ENCODE data around the gene PPP6R1. TPM values are rescaled to one million over a fixed set of nuclear protein-coding genes. Genes with fewer than 3 reads are reported as not detected.

The PPP6R1 gene
- total RNA-seq, 4 donors from 2014 or later, result 14.6 to 47.9 (median 39.6) TPM

DNA sequence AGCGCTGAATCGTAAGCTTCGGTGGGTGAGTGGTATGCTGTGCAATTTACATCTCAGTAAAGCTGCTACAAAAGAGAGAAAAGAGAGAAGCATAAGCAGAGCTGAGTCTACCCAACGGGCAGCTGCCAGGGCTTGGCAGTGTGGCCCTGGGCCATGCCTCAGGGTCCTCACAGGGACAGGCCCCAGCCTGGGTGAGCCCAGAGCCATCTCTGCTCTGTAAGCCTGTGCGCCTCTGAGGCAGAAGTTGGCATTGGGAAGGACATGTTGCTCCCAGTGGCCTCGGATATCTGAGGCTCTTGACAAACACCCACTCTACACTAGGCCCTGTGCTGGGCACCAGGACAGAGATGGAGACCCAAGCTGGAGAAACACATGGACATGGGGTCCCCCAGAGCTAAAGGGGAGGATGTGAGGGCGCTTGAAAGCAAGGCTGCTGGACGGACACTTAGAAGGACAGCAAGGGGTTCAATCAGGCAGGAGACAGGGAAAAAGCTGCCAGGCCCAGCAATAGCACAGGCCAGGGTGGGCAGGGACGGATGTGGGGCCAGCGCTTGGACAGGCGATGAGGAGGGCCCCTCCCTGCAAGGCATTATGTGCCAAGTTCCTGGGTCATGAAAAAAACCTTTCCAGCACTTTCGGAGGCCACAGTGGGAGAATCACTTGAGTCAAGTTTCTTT lies 14.7 kb downstream of the PPP6R1 start:
- H3K36me3 ChIP-seq, result peaks cover 3 to 76% of the 10 kb centered on the region in 2 donors
- no peaks in the 10 kb centered on the region for H3K4me1 ChIP-seq
- in situ Hi-C loops (cut with MboI; ENCODE audit: low sequenced_read_pairs in 4 of 4) (no loop called here), intact Hi-C loops (cut with DNase I; ENCODE audit: low total_unique reads) (no loop called here)
- DNase-seq (no peak), ATAC-seq (no peak)
- no peaks in the 10 kb centered on the region for H3K9me3 ChIP-seq
- H3K27ac ChIP-seq, result no peak overlapping the region
- H3K27me3 ChIP-seq, result no peaks in the 10 kb centered on the region
- H3K4me3 ChIP-seq, result no peak overlapping the region
- TF ChIP-seq, protein P1, sequence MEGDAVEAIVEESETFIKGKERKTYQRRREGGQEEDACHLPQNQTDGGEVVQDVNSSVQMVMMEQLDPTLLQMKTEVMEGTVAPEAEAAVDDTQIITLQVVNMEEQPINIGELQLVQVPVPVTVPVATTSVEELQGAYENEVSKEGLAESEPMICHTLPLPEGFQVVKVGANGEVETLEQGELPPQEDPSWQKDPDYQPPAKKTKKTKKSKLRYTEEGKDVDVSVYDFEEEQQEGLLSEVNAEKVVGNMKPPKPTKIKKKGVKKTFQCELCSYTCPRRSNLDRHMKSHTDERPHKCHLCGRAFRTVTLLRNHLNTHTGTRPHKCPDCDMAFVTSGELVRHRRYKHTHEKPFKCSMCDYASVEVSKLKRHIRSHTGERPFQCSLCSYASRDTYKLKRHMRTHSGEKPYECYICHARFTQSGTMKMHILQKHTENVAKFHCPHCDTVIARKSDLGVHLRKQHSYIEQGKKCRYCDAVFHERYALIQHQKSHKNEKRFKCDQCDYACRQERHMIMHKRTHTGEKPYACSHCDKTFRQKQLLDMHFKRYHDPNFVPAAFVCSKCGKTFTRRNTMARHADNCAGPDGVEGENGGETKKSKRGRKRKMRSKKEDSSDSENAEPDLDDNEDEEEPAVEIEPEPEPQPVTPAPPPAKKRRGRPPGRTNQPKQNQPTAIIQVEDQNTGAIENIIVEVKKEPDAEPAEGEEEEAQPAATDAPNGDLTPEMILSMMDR (IDR thresholded peaks at IDR 0.05 in 4 of 5, conservative IDR thresholded peaks at IDR 0.05 in 1 of 5), result no peak
- no peak for TF ChIP-seq POLR2A (IDR thresholded peaks at IDR 0.05)

DNA sequence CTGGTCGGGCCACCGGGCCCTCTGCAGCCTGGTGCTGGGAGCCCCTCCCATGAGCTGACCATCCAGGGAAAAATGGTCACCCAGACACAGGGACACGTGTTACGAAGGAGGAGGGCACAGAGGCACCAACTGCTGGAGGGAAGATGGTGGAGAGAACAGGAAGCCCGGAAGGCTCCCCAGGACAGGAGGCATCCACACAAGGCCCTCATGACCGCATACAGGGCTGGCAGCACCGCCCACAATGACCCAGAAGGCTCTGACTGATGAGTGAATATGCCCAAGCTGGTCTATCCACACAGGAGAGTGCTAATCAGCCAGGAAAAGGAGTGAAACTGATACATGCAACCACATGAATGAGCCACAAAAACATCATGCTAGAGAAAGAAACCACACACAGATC lies 16.3 kb downstream of the PPP6R1 start:
- TF ChIP-seq, protein P1 (IDR thresholded peaks at IDR 0.05 in 4 of 5, conservative IDR thresholded peaks at IDR 0.05 in 1 of 5), result no peak
- TF ChIP-seq POLR2A (IDR thresholded peaks at IDR 0.05), result no peak
- no peaks in the 10 kb centered on the region for H3K4me1 ChIP-seq
- intact Hi-C loops (cut with DNase I; ENCODE audit: low total_unique reads), result no loop called here
- peaks cover 3 to 93% of the 10 kb centered on the region in 2 donors for H3K36me3 ChIP-seq
- H3K27me3 ChIP-seq, result no peaks in the 10 kb centered on the region
- ATAC-seq (no peak), DNase-seq (no peak)
- H3K27ac ChIP-seq, result no peak overlapping the region
- in situ Hi-C loops (cut with MboI; ENCODE audit: low sequenced_read_pairs in 4 of 4), result no loop called here
- H3K4me3 ChIP-seq, result no peak overlapping the region
- H3K9me3 ChIP-seq, result no peaks in the 10 kb centered on the region

DNA sequence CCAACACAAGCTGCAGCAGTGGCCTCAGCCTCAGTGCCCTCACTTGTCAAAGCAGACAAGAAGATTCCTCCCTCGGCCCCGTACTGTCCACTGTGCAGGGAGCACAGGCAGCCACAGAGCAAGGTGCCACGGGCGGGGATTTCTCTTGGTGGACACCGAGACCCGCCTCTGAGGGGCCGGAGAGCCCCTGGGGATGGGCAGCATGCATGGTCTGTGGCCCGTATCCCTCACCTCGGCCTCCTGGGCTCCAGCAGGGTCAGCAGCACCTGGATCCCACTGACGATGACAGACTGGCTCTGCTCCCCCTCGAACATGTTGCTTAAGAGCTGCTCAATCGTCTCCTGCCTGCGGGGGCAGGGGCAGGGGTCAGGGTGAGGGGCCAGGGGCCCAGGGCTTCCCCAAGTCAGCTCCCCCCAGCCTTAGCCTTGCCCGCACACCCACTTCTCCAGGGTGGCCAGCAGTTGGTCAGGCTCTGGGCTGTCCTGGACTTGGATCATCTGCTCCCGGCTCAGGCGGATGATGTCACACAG lies 16.8 kb downstream of the PPP6R1 start:
- Histone ChIP-seq H3K4me3 (no peak overlapping the region), H3K27me3 (no peaks in the 10 kb centered on the region), H3K9me3 (no peaks in the 10 kb centered on the region), H3K4me1 (no peaks in the 10 kb centered on the region), H3K27ac (no peak overlapping the region), H3K36me3 (peaks cover 3 to 97% of the 10 kb centered on the region in 2 donors)
- TF ChIP-seq POLR2A (IDR thresholded peaks at IDR 0.05), result no peak
- TF ChIP-seq, protein P1 (IDR thresholded peaks at IDR 0.05 in 4 of 5, conservative IDR thresholded peaks at IDR 0.05 in 1 of 5), result no peak
- in situ Hi-C loops (cut with MboI; ENCODE audit: low sequenced_read_pairs in 4 of 4) (no loop called here), intact Hi-C loops (cut with DNase I; ENCODE audit: low total_unique reads) (no loop called here)
- DNase-seq, result no peak
- ATAC-seq, result no peak

DNA sequence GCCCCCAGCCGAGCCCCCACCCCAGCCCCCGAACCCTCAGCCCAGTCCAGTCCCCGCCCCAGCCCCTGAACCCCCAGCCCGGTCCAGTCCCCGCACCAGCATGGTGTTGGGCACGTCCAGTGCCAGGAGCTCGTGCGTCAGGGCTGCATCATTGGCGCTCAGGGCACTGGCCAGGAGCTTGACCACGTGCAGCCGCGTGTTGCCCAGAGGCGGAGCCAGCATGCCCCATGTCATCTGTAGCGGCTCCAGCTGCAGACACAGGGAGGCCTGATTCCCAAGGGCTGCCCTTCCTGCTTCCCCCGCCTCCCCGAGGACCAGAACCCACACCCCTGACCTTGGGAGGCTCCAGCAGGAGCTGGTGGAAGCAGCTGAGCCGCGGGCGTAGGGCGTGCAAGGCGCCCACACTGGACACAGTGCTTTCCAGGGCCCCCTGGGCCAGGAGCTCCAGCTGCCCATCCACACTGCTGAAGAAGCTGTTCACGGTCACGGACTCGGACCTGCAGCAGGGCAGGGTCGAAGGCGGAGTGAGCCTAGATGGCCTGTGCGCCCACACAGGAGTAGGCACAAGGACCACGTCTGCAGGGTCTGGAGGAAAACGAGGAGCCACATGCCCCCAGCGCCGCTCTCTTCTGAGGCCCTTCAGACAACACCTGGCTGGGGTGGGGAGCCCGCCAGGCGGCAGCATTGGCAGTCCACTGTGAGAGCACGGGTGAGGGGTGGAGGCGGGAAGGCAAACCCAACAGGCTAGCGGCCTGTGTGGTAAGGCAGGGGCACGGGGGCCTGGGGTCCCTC lies 17.5 kb downstream of the PPP6R1 start:
- H3K36me3 ChIP-seq, result peaks cover 3 to 98% of the 10 kb centered on the region in 2 donors
- in situ Hi-C loops (cut with MboI; ENCODE audit: low sequenced_read_pairs in 4 of 4), result no loop called here
- intact Hi-C loops (cut with DNase I; ENCODE audit: low total_unique reads), result no loop called here
- ATAC-seq (no peak), DNase-seq (no peak)
- H3K27me3 ChIP-seq, result no peaks in the 10 kb centered on the region
- no peak overlapping the region for H3K27ac ChIP-seq
- H3K4me1 ChIP-seq, result no peaks in the 10 kb centered on the region
- H3K9me3 ChIP-seq, result no peaks in the 10 kb centered on the region
- H3K4me3 ChIP-seq, result no peak overlapping the region
- TF ChIP-seq, protein P1 (IDR thresholded peaks at IDR 0.05 in 4 of 5, conservative IDR thresholded peaks at IDR 0.05 in 1 of 5), result no peak
- no peak for TF ChIP-seq POLR2A (IDR thresholded peaks at IDR 0.05)

Measured in gastrocnemius medialis (tissue), 4 donors.